ENCODE results near the gene LRSAM1. TPM values are rescaled to one million over a fixed set of nuclear protein-coding genes. Genes with fewer than 3 reads are reported as not detected.

The LRSAM1 gene
- total and polyA plus RNA-seq, 7 experiments from 2014 or later, result 4.0 to 23.3 (median 17.6) TPM

- DNase-seq (no peak), ATAC-seq (no peak)
- Mint-ChIP-seq H3K27ac (no peak overlapping the region), H3K27me3 (no peaks in the 10 kb centered on the region), H3K36me3 (no peaks in the 10 kb centered on the region), H3K4me1 (peaks cover 0 to 12% (median 0%) of the 10 kb centered on the region in 7 donors), H3K4me3 (no peak overlapping the region), H3K9me3 (no peaks in the 10 kb centered on the region)
- Histone ChIP-seq H3K9me3 (ENCODE audit: control insufficient read depth in 2 of 3, low read length in 3 of 3) (no peaks in the 10 kb centered on the region), H3K27ac (ENCODE audit: low read depth, low read length) (no peak overlapping the region), H3K4me1 (ENCODE audit: control insufficient read depth in 2 of 2, insufficient read depth in 2 of 2, low read length in 2 of 2) (no peaks in the 10 kb centered on the region), H3K27me3 (ENCODE audit: control insufficient read depth in 2 of 2, insufficient read depth in 2 of 2, low read length in 2 of 2) (no peaks in the 10 kb centered on the region), H3K36me3 (ENCODE audit: control insufficient read depth in 2 of 3, insufficient read depth in 3 of 3, low read length in 3 of 3) (no peaks in the 10 kb centered on the region), H3K4me3 (ENCODE audit: low read length) (no peak overlapping the region)
- ChIA-PET CTCF (no interaction called here), POLR2A (no interaction called here)
- intact Hi-C loops (cut with micrococcal nuclease), result no loop called here
Measured at GRCh38 chr9:127537792-127538191, 86.5 kb downstream of the LRSAM1 start.

- Mint-ChIP-seq H3K36me3 (no peaks in the 10 kb centered on the region), H3K4me3 (no peak overlapping the region), H3K27ac (no peak overlapping the region), H3K4me1 (peaks cover 0 to 17% (median 0%) of the 10 kb centered on the region in 7 donors), H3K27me3 (no peaks in the 10 kb centered on the region), H3K9me3 (no peaks in the 10 kb centered on the region)
- no peaks in the 10 kb centered on the region for H3K9me3 ChIP-seq (ENCODE audit: control insufficient read depth in 2 of 3, low read length in 3 of 3)
- ChIA-PET CTCF (no interaction called here), POLR2A (interaction anchor here (0.9 kb wide), 1 partner anchor 22 kb away, joined by 3 read pairs; no protein-coding TSS in a partner anchor)
- no peaks in the 10 kb centered on the region for H3K27me3 ChIP-seq (ENCODE audit: control insufficient read depth in 2 of 2, insufficient read depth in 2 of 2, low read length in 2 of 2)
- no peak for ATAC-seq
- no peaks in the 10 kb centered on the region for H3K36me3 ChIP-seq (ENCODE audit: control insufficient read depth in 2 of 3, insufficient read depth in 3 of 3, low read length in 3 of 3)
- DNase-seq, result no peak
- no peak overlapping the region for H3K27ac ChIP-seq (ENCODE audit: low read depth, low read length)
- intact Hi-C loops (cut with micrococcal nuclease), result no loop called here
- no peaks in the 10 kb centered on the region for H3K4me1 ChIP-seq (ENCODE audit: control insufficient read depth in 2 of 2, insufficient read depth in 2 of 2, low read length in 2 of 2)
- no peak overlapping the region for H3K4me3 ChIP-seq (ENCODE audit: low read length)
Measured at GRCh38 chr9:127538849-127539258, 87.5 kb downstream of the LRSAM1 start.

GRCh38 chr9:127539259-127539981 lies 88.1 kb downstream of the LRSAM1 start:
- Mint-ChIP-seq H3K4me3 (no peak overlapping the region), H3K27me3 (no peaks in the 10 kb centered on the region), H3K9me3 (no peaks in the 10 kb centered on the region), H3K4me1 (peaks cover 0 to 17% (median 0%) of the 10 kb centered on the region in 7 donors), H3K36me3 (no peaks in the 10 kb centered on the region), H3K27ac (no peak overlapping the region)
- ATAC-seq (no peak), DNase-seq (no peak)
- Histone ChIP-seq H3K27ac (ENCODE audit: low read depth, low read length) (no peak overlapping the region), H3K27me3 (ENCODE audit: control insufficient read depth in 2 of 2, insufficient read depth in 2 of 2, low read length in 2 of 2) (no peaks in the 10 kb centered on the region), H3K36me3 (ENCODE audit: control insufficient read depth in 2 of 3, insufficient read depth in 3 of 3, low read length in 3 of 3) (no peaks in the 10 kb centered on the region), H3K4me1 (ENCODE audit: control insufficient read depth in 2 of 2, insufficient read depth in 2 of 2, low read length in 2 of 2) (no peaks in the 10 kb centered on the region), H3K4me3 (ENCODE audit: low read length) (no peak overlapping the region), H3K9me3 (ENCODE audit: control insufficient read depth in 2 of 3, low read length in 3 of 3) (no peaks in the 10 kb centered on the region)
- CTCF ChIA-PET, result no interaction called here
- intact Hi-C loops (cut with micrococcal nuclease), result no loop called here
- POLR2A ChIA-PET, result interaction anchor here (0.6 to 0.9 kb wide), 2 partner anchors 21 to 193 kb away, joined by 3 read pairs; no protein-coding TSS in a partner anchor

- no peak overlapping the region for H3K4me3 ChIP-seq (ENCODE audit: low read length)
- H3K36me3 Mint-ChIP-seq, result no peaks in the 10 kb centered on the region
- H3K27ac Mint-ChIP-seq, result no peak overlapping the region
- no peaks in the 10 kb centered on the region for H3K4me1 ChIP-seq (ENCODE audit: control insufficient read depth in 2 of 2, insufficient read depth in 2 of 2, low read length in 2 of 2)
- POLR2A ChIA-PET, result interaction anchor here (0.6 kb wide), 1 partner anchor 192 kb away, joined by 3 read pairs; no protein-coding TSS in a partner anchor
- no peak overlapping the region for H3K27ac ChIP-seq (ENCODE audit: low read depth, low read length)
- H3K27me3 Mint-ChIP-seq, result no peaks in the 10 kb centered on the region
- no peak for DNase-seq
- no peaks in the 10 kb centered on the region for H3K36me3 ChIP-seq (ENCODE audit: control insufficient read depth in 2 of 3, insufficient read depth in 3 of 3, low read length in 3 of 3)
- H3K9me3 ChIP-seq (ENCODE audit: control insufficient read depth in 2 of 3, low read length in 3 of 3), result no peaks in the 10 kb centered on the region
- no peak for ATAC-seq
- H3K4me1 Mint-ChIP-seq, result peaks cover 0 to 17% (median 0%) of the 10 kb centered on the region in 7 donors
- CTCF ChIA-PET, result no interaction called here
- H3K27me3 ChIP-seq (ENCODE audit: control insufficient read depth in 2 of 2, insufficient read depth in 2 of 2, low read length in 2 of 2), result no peaks in the 10 kb centered on the region
- H3K4me3 Mint-ChIP-seq, result no peak overlapping the region
- no peaks in the 10 kb centered on the region for H3K9me3 Mint-ChIP-seq
- intact Hi-C loops (cut with micrococcal nuclease), result no loop called here
Measured at GRCh38 chr9:127539982-127540663, 88.8 kb downstream of the LRSAM1 start.

GRCh38 chr9:127540664-127541041 lies 89.3 kb downstream of the LRSAM1 start:
- Mint-ChIP-seq H3K9me3 (no peaks in the 10 kb centered on the region), H3K36me3 (no peaks in the 10 kb centered on the region), H3K4me3 (no peak overlapping the region), H3K4me1 (peaks cover 0 to 17% (median 0%) of the 10 kb centered on the region in 7 donors), H3K27me3 (no peaks in the 10 kb centered on the region), H3K27ac (no peak overlapping the region)
- Histone ChIP-seq H3K4me3 (ENCODE audit: low read length) (no peak overlapping the region), H3K4me1 (ENCODE audit: control insufficient read depth in 2 of 2, insufficient read depth in 2 of 2, low read length in 2 of 2) (no peaks in the 10 kb centered on the region), H3K27ac (ENCODE audit: low read depth, low read length) (no peak overlapping the region), H3K9me3 (ENCODE audit: control insufficient read depth in 2 of 3, low read length in 3 of 3) (no peaks in the 10 kb centered on the region), H3K27me3 (ENCODE audit: control insufficient read depth in 2 of 2, insufficient read depth in 2 of 2, low read length in 2 of 2) (no peaks in the 10 kb centered on the region), H3K36me3 (ENCODE audit: control insufficient read depth in 2 of 3, insufficient read depth in 3 of 3, low read length in 3 of 3) (no peaks in the 10 kb centered on the region)
- ATAC-seq (no peak), DNase-seq (no peak)
- intact Hi-C loops (cut with micrococcal nuclease), result no loop called here
- POLR2A ChIA-PET, result no interaction called here
- CTCF ChIA-PET, result no interaction called here

GRCh38 chr9:127541176-127541575 lies 89.9 kb downstream of the LRSAM1 start:
- Histone ChIP-seq H3K4me3 (ENCODE audit: low read length) (no peak overlapping the region), H3K9me3 (ENCODE audit: control insufficient read depth in 2 of 3, low read length in 3 of 3) (no peaks in the 10 kb centered on the region), H3K36me3 (ENCODE audit: control insufficient read depth in 2 of 3, insufficient read depth in 3 of 3, low read length in 3 of 3) (no peaks in the 10 kb centered on the region), H3K4me1 (ENCODE audit: control insufficient read depth in 2 of 2, insufficient read depth in 2 of 2, low read length in 2 of 2) (no peaks in the 10 kb centered on the region), H3K27ac (ENCODE audit: low read depth, low read length) (no peak overlapping the region), H3K27me3 (ENCODE audit: control insufficient read depth in 2 of 2, insufficient read depth in 2 of 2, low read length in 2 of 2) (no peaks in the 10 kb centered on the region)
- H3K9me3 Mint-ChIP-seq, result no peaks in the 10 kb centered on the region
- CTCF ChIA-PET, result no interaction called here
- H3K36me3 Mint-ChIP-seq, result no peaks in the 10 kb centered on the region
- H3K27ac Mint-ChIP-seq, result no peak overlapping the region
- intact Hi-C loops (cut with micrococcal nuclease), result no loop called here
- no peak overlapping the region for H3K4me3 Mint-ChIP-seq
- DNase-seq (no peak), ATAC-seq (no peak)
- peaks cover 0 to 19% (median 0%) of the 10 kb centered on the region in 7 donors for H3K4me1 Mint-ChIP-seq
- POLR2A ChIA-PET, result interaction anchor here (0.6 kb wide), 1 partner anchor 13 kb away, joined by 3 read pairs; no protein-coding TSS in a partner anchor
- no peaks in the 10 kb centered on the region for H3K27me3 Mint-ChIP-seq

Data from naive thymus-derived CD4-positive, alpha-beta T cell (primary cell).